GM12891 (cell line): ENCODE measurements around the gene MRS2.

Experiments
- PAX5 ChIP-seq: IDR thresholded peaks from 2 replicates; pipeline ENCODE4 v1.6.1; 2011; ENCODE audit warnings: low read length, moderate library complexity, mild to moderate bottlenecking; ENCODE audit not compliant: insufficient read depth, severe bottlenecking
- POLR2A ChIP-seq: IDR thresholded peaks from 2 replicates; pipeline ENCODE4 v1.6.1; 2011; ENCODE audit warnings: low read depth, low read length, control low read depth
- POLR2AphosphoS5 ChIP-seq: IDR thresholded peaks from 2 replicates; pipeline ENCODE4 v1.6.1; 2011; ENCODE audit warnings: low read depth, low read length, control low read depth
- SPI1 ChIP-seq: IDR thresholded peaks from 2 replicates; pipeline ENCODE4 v1.6.1; 2011; ENCODE audit warnings: low read depth, low read length, control low read depth
- TAF1 ChIP-seq: IDR thresholded peaks from 2 replicates; pipeline ENCODE4 v1.6.1; 2011; ENCODE audit warnings: low read depth, low read length, control low read depth

DNA sequence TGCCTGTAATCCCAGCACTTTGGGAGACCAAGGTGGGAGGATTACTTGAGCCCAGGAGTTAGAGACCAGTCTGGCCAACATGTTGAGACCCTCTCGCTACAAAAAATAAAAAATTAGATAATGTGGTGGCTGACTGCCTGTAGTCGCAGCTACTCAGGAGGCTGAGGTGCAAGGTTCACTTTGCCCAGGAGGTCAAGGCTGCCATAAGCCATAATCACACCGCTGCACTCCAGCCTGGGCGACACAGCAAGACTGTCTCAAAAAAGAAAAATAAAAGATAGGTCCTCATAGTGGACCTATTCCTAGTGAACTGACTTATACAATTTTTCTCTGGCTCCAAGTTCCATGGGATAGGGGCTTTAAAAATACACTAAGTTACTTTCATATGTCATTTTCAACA, 41.9 kb downstream of the MRS2 start:
- no peak for TF ChIP-seq POLR2A
- TF ChIP-seq PAX5, result no peak
- no peak for TF ChIP-seq TAF1
- TF ChIP-seq POLR2AphosphoS5, result no peak
- TF ChIP-seq SPI1, result no peak
